SK-N-SH (cell line): ENCODE measurements around the gene OGFOD3. TPM values are rescaled to one million over a fixed set of nuclear protein-coding genes. Genes with fewer than 3 reads are reported as not detected.

ENCODE experiments used
- CTCF ChIA-PET: fragments of 300-600, 350-600 bp; formaldehyde crosslinking; extraction: SDS; loops from one replicate; lab custom pipeline; 2021; lab: Yijun Ruan, JAX
- POLR2A ChIA-PET: fragments of 350-600 bp; sonication (Branson Sonifier 250); formaldehyde crosslinking; extraction: SDS; loops from one replicate; lab custom pipeline; 2020; ENCODE audit warnings: antibody characterized with exemption, inconsistent platforms; lab: Yijun Ruan, JAX
- DNase-seq: peaks from one replicate; pipeline ENCODE4 v3.0.0; 2012
- H2AFZ ChIP-seq: fragments of 200-600 bp; sonication (generic); 2 replicates; pipeline ENCODE4 v1.8.1; 2016; ENCODE audit warnings: antibody characterized with exemption, mild to moderate bottlenecking, low read depth
- H3F3A ChIP-seq: fragments of 200-600 bp; sonication (generic); replicated peaks from 2 replicates; pipeline ENCODE3; 2016; ENCODE audit warnings: antibody characterized with exemption, mild to moderate bottlenecking; ENCODE audit not compliant: insufficient read depth
- H3K27ac ChIP-seq, 2 experiments: fragments of 200-500 bp in 1 of 2; fragments of 200-600 bp in 1 of 2; sonication (Bioruptor generic) in 1 of 2; sonication (generic), shearing (Covaris generic) in 1 of 2; 2 replicates each; pipeline versions ENCODE4 v1.5.1 to v1.6.1; 2014 to 2016; ENCODE audit warnings: low read depth in 2 of 2, inconsistent platforms in 1 of 2, low read length in 1 of 2, mild to moderate bottlenecking in 1 of 2, mixed read lengths in 1 of 2
- H3K27me3 ChIP-seq: fragments of 200-600 bp; sonication (generic), shearing (Covaris generic); 2 replicates; pipeline ENCODE4 v1.6.1; 2016; ENCODE audit warnings: mixed run types; ENCODE audit not compliant: insufficient read depth
- H3K36me3 ChIP-seq, 2 experiments: fragments of 200-500 bp in 1 of 2; fragments of 200-600 bp in 1 of 2; sonication (Bioruptor generic) in 1 of 2; sonication (generic) in 1 of 2; replicated peaks in 1 of 2; 2 replicates each; pipeline versions ENCODE3 to v1.5.1; 2014 to 2016; ENCODE audit warnings: low read length in 1 of 2, mild to moderate bottlenecking in 1 of 2; ENCODE audit not compliant: insufficient read depth in 2 of 2, control insufficient read depth in 1 of 2
- H3K4me1 ChIP-seq, 2 experiments: fragments of 200-500 bp in 1 of 2; fragments of 200-600 bp in 1 of 2; sonication (Bioruptor generic) in 1 of 2; sonication (generic), shearing (Covaris generic) in 1 of 2; 2 replicates each; pipeline versions ENCODE4 v1.5.1 to v1.6.1; 2014 to 2016; ENCODE audit warnings: low read depth in 1 of 2, low read length in 1 of 2, mixed run types in 1 of 2; ENCODE audit not compliant: insufficient read depth in 2 of 2, control insufficient read depth in 1 of 2
- H3K4me2 ChIP-seq: fragments of 200-600 bp; sonication (generic), shearing (Covaris generic); 2 replicates; pipeline ENCODE4 v1.6.1; 2017; ENCODE audit warnings: mixed run types
- H3K4me3 ChIP-seq, 2 experiments: fragments of 200-500 bp in 1 of 2; fragments of 200-600 bp in 1 of 2; sonication (Bioruptor generic) in 1 of 2; sonication (generic), shearing (Covaris generic) in 1 of 2; 2 replicates each; pipeline versions ENCODE4 v1.5.1 to v1.8.1; 2014 to 2016; ENCODE audit warnings: low read depth in 2 of 2, inconsistent platforms in 1 of 2, low read length in 1 of 2, mild to moderate bottlenecking in 1 of 2, mixed read lengths in 1 of 2, moderate library complexity in 1 of 2
- H3K79me2 ChIP-seq: fragments of 200-600 bp; sonication (generic); 2 replicates; pipeline ENCODE4 v1.8.1; 2017; ENCODE audit warnings: mild to moderate bottlenecking; ENCODE audit not compliant: insufficient read depth
- H3K9ac ChIP-seq: fragments of 200-600 bp; sonication (generic); 2 replicates; pipeline ENCODE4 v1.6.1; 2017; ENCODE audit warnings: mixed run types
- H3K9me2 ChIP-seq: fragments of 200-600 bp; sonication (generic); 2 replicates; pipeline ENCODE4 v1.6.1; 2017; ENCODE audit warnings: mixed run types
- H3K9me3 ChIP-seq: fragments of 200-600 bp; sonication (generic); 2 replicates; pipeline ENCODE4 v1.6.1; 2017; ENCODE audit warnings: mixed run types, mild to moderate bottlenecking, moderate library complexity
- H4K20me1 ChIP-seq: fragments of 200-600 bp; sonication (generic); 2 replicates; pipeline ENCODE4 v1.6.1; 2017; ENCODE audit warnings: mild to moderate bottlenecking, mixed run types; ENCODE audit not compliant: insufficient read depth
- ELF1 ChIP-seq: IDR thresholded peaks from 2 replicates; pipeline ENCODE4 v1.4.0; 2012
- EP300 ChIP-seq, 2 experiments: IDR thresholded peaks; 2 replicates each; pipeline versions ENCODE4 v1.4.0 to v1.6.1; 2012; ENCODE audit warnings: borderline replicate concordance in 1 of 2, low read depth in 1 of 2, low read length in 1 of 2
- FOXJ3 ChIP-seq: sonication (generic); formaldehyde crosslinking; IDR thresholded peaks from 2 replicates; pipeline ENCODE4 v1.5.1; 2020; ENCODE audit warnings: mild to moderate bottlenecking, missing genetic modification reagents
- GABPA ChIP-seq: IDR thresholded peaks from 2 replicates; pipeline ENCODE4 v1.4.0; 2012; ENCODE audit warnings: low read depth, mild to moderate bottlenecking
- GATA2 ChIP-seq: sonication (generic); formaldehyde crosslinking; IDR thresholded peaks from 2 replicates; pipeline ENCODE4 v1.5.0; 2020; ENCODE audit warnings: mild to moderate bottlenecking, missing genetic modification reagents
- IRF3 ChIP-seq: fragments of 150-350 bp; IDR thresholded peaks from 2 replicates; pipeline ENCODE4 v1.6.1; 2016; ENCODE audit warnings: mild to moderate bottlenecking, low read depth, low read length
- MAX ChIP-seq: IDR thresholded peaks from 2 replicates; pipeline ENCODE4 v1.4.0; 2012; ENCODE audit warnings: low read depth
- MEF2A ChIP-seq: IDR thresholded peaks from 2 replicates; pipeline ENCODE4 v1.4.0; 2012; ENCODE audit warnings: low read depth, borderline replicate concordance
- MXI1 ChIP-seq: IDR thresholded peaks from 2 replicates; pipeline ENCODE4 v1.6.1; 2012; ENCODE audit warnings: mild to moderate bottlenecking, low read depth, low read length, improper control_type of control experiment
- NFIC ChIP-seq: IDR thresholded peaks from 2 replicates; pipeline ENCODE4 v1.4.0; 2012; ENCODE audit warnings: borderline replicate concordance
- NRF1 ChIP-seq: IDR thresholded peaks from 2 replicates; pipeline ENCODE4 v1.6.1; 2012; ENCODE audit warnings: low read depth, mild to moderate bottlenecking, low read length
- REST ChIP-seq: IDR thresholded peaks from 2 replicates; pipeline ENCODE4 v1.6.1; 2012; ENCODE audit warnings: mild to moderate bottlenecking, low read depth, low read length, moderate library complexity
- SIN3A ChIP-seq: IDR thresholded peaks from 2 replicates; pipeline ENCODE4 v1.6.1; 2012; ENCODE audit warnings: low read depth, mild to moderate bottlenecking, low read length, moderate library complexity, borderline replicate concordance
- SMC3 ChIP-seq: IDR thresholded peaks from 2 replicates; pipeline ENCODE4 v1.6.1; 2012; ENCODE audit warnings: low read depth, low read length, improper control_type of control experiment
- TCF12 ChIP-seq: IDR thresholded peaks from 2 replicates; pipeline ENCODE4 v1.4.0; 2012
- TEAD4 ChIP-seq: IDR thresholded peaks from 2 replicates; pipeline ENCODE4 v1.4.0; 2012; ENCODE audit warnings: mild to moderate bottlenecking, borderline replicate concordance; ENCODE audit not compliant: insufficient read depth
- ZBTB33 ChIP-seq: IDR thresholded peaks from 2 replicates; pipeline ENCODE4 v1.4.0; 2012; ENCODE audit warnings: low read depth, borderline replicate concordance
- WGBS: methylation state at CpG from one replicate; pipeline ENCODE4 v1.1.6; 2017; ENCODE audit warnings: low lambda C conversion rate; 5-methylcytosine and 5-hydroxymethylcytosine counted together
- polyA plus RNA-seq, 3 experiments: library from polyadenylated mRNA; depleted of rRNA; stranded (reverse); fragments of >200 nt; gene quantifications; 2 replicates each; pipeline ENCODE4 v1.2.3, GENCODE V29; 2012
- TF ChIP-seq, protein P1 (sequence below): fragments of 200-600 bp; sonication (generic); IDR thresholded peaks from 2 replicates; pipeline ENCODE4 v1.6.1; 2017; ENCODE audit warnings: antibody characterized with exemption, mild to moderate bottlenecking, moderate library complexity
- TF ChIP-seq, protein P2 (sequence below): IDR thresholded peaks from 2 replicates; pipeline ENCODE4 v1.4.0; 2012; ENCODE audit warnings: low read depth, borderline replicate concordance

OGFOD3 gene
- polyA plus RNA-seq, 1 of the 3 experiments (the other 2 are of a cell fraction): 68.2 TPM

GRCh38 chr17:82408938-82409318, 9.5 kb downstream of the OGFOD3 start:
- H3K27me3 ChIP-seq: no peaks in the 10 kb centered on the region
- 95% methylated on average over 21 of the region's 21 CpGs for WGBS
- H3K9me2 ChIP-seq: no peaks in the 10 kb centered on the region
- H3K4me2 ChIP-seq: no peak overlapping the region
- no peaks in the 10 kb centered on the region for H3K36me3 ChIP-seq
- H3K4me1 ChIP-seq: peaks cover 0 to 10% of the 10 kb centered on the region in 2 experiments; a peak in 1 of 4 replicates
- H3K4me3 ChIP-seq: no peak overlapping the region
- H2AFZ ChIP-seq: no peak overlapping the region
- no peaks in the 10 kb centered on the region for H3K9me3 ChIP-seq
- H3K27ac ChIP-seq: no peak overlapping the region
- peaks cover 4% of the 10 kb centered on the region; the same call in 1 of the 2 replicates for H3K79me2 ChIP-seq
- peaks cover 10% of the 10 kb centered on the region for H3F3A ChIP-seq
- TF ChIP-seq MXI1 (no peak), REST (no peak), NFIC (no peak), TEAD4 (no peak), GABPA (no peak), ELF1 (no peak), SIN3A (no peak), SMC3 (no peak), FOXJ3 (CRISPR knock-in tag) (no peak), IRF3 (no peak), MAX (no peak), ZBTB33 (no peak), GATA2 (CRISPR knock-in tag) (no peak), MEF2A (no peak), TCF12 (no peak), NRF1 (no peak), EP300 (IDR thresholded peaks at IDR 0.05; ENCODE audit: borderline replicate concordance in 1 of 2, low read depth in 1 of 2, low read length in 1 of 2) (no peak)
- TF ChIP-seq, protein P1, sequence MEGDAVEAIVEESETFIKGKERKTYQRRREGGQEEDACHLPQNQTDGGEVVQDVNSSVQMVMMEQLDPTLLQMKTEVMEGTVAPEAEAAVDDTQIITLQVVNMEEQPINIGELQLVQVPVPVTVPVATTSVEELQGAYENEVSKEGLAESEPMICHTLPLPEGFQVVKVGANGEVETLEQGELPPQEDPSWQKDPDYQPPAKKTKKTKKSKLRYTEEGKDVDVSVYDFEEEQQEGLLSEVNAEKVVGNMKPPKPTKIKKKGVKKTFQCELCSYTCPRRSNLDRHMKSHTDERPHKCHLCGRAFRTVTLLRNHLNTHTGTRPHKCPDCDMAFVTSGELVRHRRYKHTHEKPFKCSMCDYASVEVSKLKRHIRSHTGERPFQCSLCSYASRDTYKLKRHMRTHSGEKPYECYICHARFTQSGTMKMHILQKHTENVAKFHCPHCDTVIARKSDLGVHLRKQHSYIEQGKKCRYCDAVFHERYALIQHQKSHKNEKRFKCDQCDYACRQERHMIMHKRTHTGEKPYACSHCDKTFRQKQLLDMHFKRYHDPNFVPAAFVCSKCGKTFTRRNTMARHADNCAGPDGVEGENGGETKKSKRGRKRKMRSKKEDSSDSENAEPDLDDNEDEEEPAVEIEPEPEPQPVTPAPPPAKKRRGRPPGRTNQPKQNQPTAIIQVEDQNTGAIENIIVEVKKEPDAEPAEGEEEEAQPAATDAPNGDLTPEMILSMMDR: no peak
- TF ChIP-seq, protein P2, sequence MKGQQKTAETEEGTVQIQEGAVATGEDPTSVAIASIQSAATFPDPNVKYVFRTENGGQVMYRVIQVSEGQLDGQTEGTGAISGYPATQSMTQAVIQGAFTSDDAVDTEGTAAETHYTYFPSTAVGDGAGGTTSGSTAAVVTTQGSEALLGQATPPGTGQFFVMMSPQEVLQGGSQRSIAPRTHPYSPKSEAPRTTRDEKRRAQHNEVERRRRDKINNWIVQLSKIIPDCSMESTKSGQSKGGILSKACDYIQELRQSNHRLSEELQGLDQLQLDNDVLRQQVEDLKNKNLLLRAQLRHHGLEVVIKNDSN: no peak
- peaks cover 21% of the 10 kb centered on the region for H4K20me1 ChIP-seq
- ChIA-PET CTCF (interaction anchor here (1.0 to 11.3 kb wide), 10 partner anchors 9 to 108 kb away, joined by 3 to 76 read pairs (median 6); partner anchors contain the start of genes HEXD and TEX19), POLR2A (no interaction called here)
- DNase-seq: no peak
- H3K9ac ChIP-seq: no peak overlapping the region
